Activated CD8-positive, alpha-beta T cell treated with anti-CD3 and anti-CD28 coated beads, Interleukin-2, amount 10 ng/mL, durations not matched to agents 7 days and 5 days (primary cell): ENCODE results near the gene KIF5C. TPM values are rescaled to one million over a fixed set of nuclear protein-coding genes. Genes with fewer than 3 reads are reported as not detected.

ENCODE experiments used
- ATAC-seq: fragments of 150-1000 bp; cut with Tn5 transposase; one replicate; pipeline ENCODE4 v1.10.0; 2021; ENCODE audit warnings: moderate library complexity
- CTCF ChIA-PET: fragments of 350-600 bp; sonication (Branson Sonifier 250); formaldehyde crosslinking; loops from one replicate; lab custom pipeline; 2021; ENCODE audit warnings: antibody characterized with exemption; lab: Charles Lee
- POLR2A ChIA-PET: fragments of 350-600 bp; sonication (Branson Sonifier 250); formaldehyde crosslinking; loops from one replicate; lab custom pipeline; 2021; ENCODE audit warnings: antibody characterized with exemption; lab: Charles Lee
- DNase-seq: peaks from one replicate; pipeline ENCODE4 v3.0.0-alpha.2; 2020
- H3K27ac Mint-ChIP-seq: one replicate; pipeline ENCODE4 v1.8.0; 2021; ENCODE audit warnings: mild to moderate bottlenecking, mixed read lengths
- H3K27me3 Mint-ChIP-seq: one replicate; pipeline ENCODE4 v1.8.0; 2021; ENCODE audit warnings: low read depth, mixed read lengths
- H3K36me3 Mint-ChIP-seq: one replicate; pipeline ENCODE4 v1.8.0; 2021; ENCODE audit warnings: low read depth, mixed read lengths
- H3K4me1 Mint-ChIP-seq: one replicate; pipeline ENCODE4 v1.8.0; 2021; ENCODE audit warnings: low read depth, mixed read lengths
- H3K4me3 Mint-ChIP-seq: one replicate; pipeline ENCODE4 v1.8.0; 2021; ENCODE audit warnings: mild to moderate bottlenecking, mixed read lengths
- H3K9me3 Mint-ChIP-seq: one replicate; pipeline ENCODE4 v1.8.0; 2022; ENCODE audit warnings: mixed read lengths; ENCODE audit not compliant: insufficient read depth
- total RNA-seq, 2 experiments: library from RNA; stranded (reverse); gene quantifications; one replicate each; pipeline ENCODE4 v1.2.3, GENCODE V29; 2021

KIF5C gene
- total RNA-seq, 2 experiments from 2014 or later: 4.4 to 6.5 TPM

- Mint-ChIP-seq H3K36me3 (no peaks in the 10 kb centered on the region), H3K27ac (no peak overlapping the region), H3K27me3 (peaks cover 11% of the 10 kb centered on the region), H3K4me1 (peaks cover under 1% of the 10 kb centered on the region), H3K9me3 (no peaks in the 10 kb centered on the region), H3K4me3 (no peak overlapping the region)
- CTCF ChIA-PET: interaction anchor here (1.3 kb wide), 1 partner anchor 13 kb away, joined by 3 read pairs; no protein-coding TSS in a partner anchor
- ATAC-seq (no peak), DNase-seq (no peak)
- POLR2A ChIA-PET: no interaction called here
Measured at GRCh38 chr2:149075105-149075504, 200.1 kb downstream of the KIF5C start.

GRCh38 chr2:149075853-149076252 lies 200.8 kb downstream of the KIF5C start:
- Mint-ChIP-seq H3K4me1 (no peaks in the 10 kb centered on the region), H3K27ac (no peak overlapping the region), H3K36me3 (no peaks in the 10 kb centered on the region), H3K9me3 (no peaks in the 10 kb centered on the region), H3K4me3 (no peak overlapping the region), H3K27me3 (peaks cover 10% of the 10 kb centered on the region)
- CTCF ChIA-PET: no interaction called here
- DNase-seq: no peak
- ATAC-seq: no peak
- POLR2A ChIA-PET: no interaction called here

Other genes starting within 250 kb of the KIF5C start
- 10 to 100 TPM; 26.1 to 26.5 TPM for gene EPC2, start 230.5 kb upstream of the KIF5C start, total RNA-seq
- gene LYPD6B, start 163.5 kb downstream of the KIF5C start, total RNA-seq: not detected